SK-N-SH treated with all-trans-retinoic acid at 6 μM for 48 hours (cell line): ENCODE results near the gene DIP2B.

ENCODE experiments used
- ATAC-seq: fragments of 200-7000 bp; cut with Tn5 transposase; 3 replicates; pipeline ENCODE4 v1.9.1; 2020; ENCODE audit warnings: mild to moderate bottlenecking, moderate library complexity
- ARNTL ChIP-seq: fragments of 450-650 bp; formaldehyde crosslinking; IDR thresholded peaks from 2 replicates; pipeline ENCODE4 v1.5.0; 2020; ENCODE audit warnings: low read depth, mild to moderate bottlenecking, moderate library complexity, borderline replicate concordance
- BACH2 ChIP-seq: fragments of 250-450 bp; sonication (Bioruptor Pico); IDR thresholded peaks from 2 replicates; pipeline ENCODE4 v1.9.0; 2021; ENCODE audit warnings: mild to moderate bottlenecking, borderline replicate concordance
- CSDC2 ChIP-seq: fragments of 250-450 bp; sonication (Bioruptor Pico); IDR thresholded peaks from 2 replicates; pipeline ENCODE4 v1.5.0; 2020; ENCODE audit warnings: mild to moderate bottlenecking, moderate library complexity
- ESRRG ChIP-seq: fragments of 250-450 bp; sonication (Bioruptor Pico); IDR thresholded peaks from 2 replicates; pipeline ENCODE4 v1.6.1; 2021; ENCODE audit warnings: mild to moderate bottlenecking
- GLIS3 ChIP-seq: fragments of 250-450 bp; sonication (Bioruptor Pico); IDR thresholded peaks from 2 replicates; pipeline ENCODE4 v1.5.0; 2020; ENCODE audit warnings: mild to moderate bottlenecking, moderate library complexity
- ISL1 ChIP-seq: fragments of 250-450 bp; sonication (Bioruptor Pico); IDR thresholded peaks from 2 replicates; pipeline ENCODE4 v2.1.2; 2022; ENCODE audit warnings: mild to moderate bottlenecking, moderate library complexity
- OSR1 ChIP-seq: fragments of 250-450 bp; sonication (Bioruptor Pico); IDR thresholded peaks from 2 replicates; pipeline ENCODE4 v1.8.0; 2022; ENCODE audit warnings: moderate library complexity, mild to moderate bottlenecking, inconsistent platforms
- PPARA ChIP-seq: fragments of 250-450 bp; sonication (Bioruptor Pico); IDR thresholded peaks from 2 replicates; pipeline ENCODE4 v1.5.0; 2020; ENCODE audit warnings: mild to moderate bottlenecking, borderline replicate concordance
- RARB ChIP-seq: fragments of 250-450 bp; sonication (Bioruptor Pico); IDR thresholded peaks from 2 replicates; pipeline ENCODE4 v1.8.0; 2021; ENCODE audit warnings: mild to moderate bottlenecking, moderate library complexity
- SNAI2 ChIP-seq: fragments of 250-450 bp; sonication (Bioruptor Pico); IDR thresholded peaks from 2 replicates; pipeline ENCODE4 v1.5.0; 2020; ENCODE audit warnings: mild to moderate bottlenecking, moderate library complexity
- TCF4 ChIP-seq: fragments of 250-450 bp; sonication (Bioruptor Pico); IDR thresholded peaks from 2 replicates; pipeline ENCODE4 v1.8.0; 2021; ENCODE audit warnings: mild to moderate bottlenecking, moderate library complexity, borderline replicate concordance
- TOX ChIP-seq: fragments of 250-450 bp; sonication (Bioruptor Pico); IDR thresholded peaks from 2 replicates; pipeline ENCODE4 v1.8.0; 2021; ENCODE audit warnings: mild to moderate bottlenecking, moderate library complexity, borderline replicate concordance
- ZC3H10 ChIP-seq: fragments of 250-450 bp; sonication (Bioruptor Pico); IDR thresholded peaks from 2 replicates; pipeline ENCODE4 v1.5.1; 2021; ENCODE audit warnings: mild to moderate bottlenecking, moderate library complexity
- ZFP30 ChIP-seq: fragments of 450-650 bp; formaldehyde crosslinking; IDR thresholded peaks from 2 replicates; pipeline ENCODE4 v1.5.0; 2022; ENCODE audit warnings: mild to moderate bottlenecking, moderate library complexity
- ZNF565 ChIP-seq: fragments of 450-650 bp; formaldehyde crosslinking; conservative IDR thresholded peaks from 2 replicates; pipeline ENCODE4 v1.5.0; 2020; ENCODE audit warnings: low read depth, mild to moderate bottlenecking, moderate library complexity
- ZNF70 ChIP-seq: fragments of 450-650 bp; formaldehyde crosslinking; IDR thresholded peaks from 2 replicates; pipeline ENCODE4 v1.5.0; 2020; ENCODE audit warnings: mild to moderate bottlenecking, moderate library complexity
- ZNF8 ChIP-seq: fragments of 450-650 bp; formaldehyde crosslinking; IDR thresholded peaks from 2 replicates; pipeline ENCODE4 v1.5.0; 2020; ENCODE audit warnings: mild to moderate bottlenecking, moderate library complexity
- TF ChIP-seq, protein P1 (sequence below): fragments of 250-450 bp; sonication (Bioruptor Pico); IDR thresholded peaks from 2 replicates; pipeline ENCODE4 v1.8.0; 2020; ENCODE audit warnings: mild to moderate bottlenecking, moderate library complexity, borderline replicate concordance
- TF ChIP-seq, protein P2 (sequence below): fragments of 250-450 bp; sonication (Bioruptor Pico); IDR thresholded peaks from 2 replicates; pipeline ENCODE4 v1.8.0; 2021; ENCODE audit warnings: low read depth, mild to moderate bottlenecking, moderate library complexity, borderline replicate concordance
- TF ChIP-seq, protein P3 (sequence below): fragments of 250-450 bp; sonication (Bioruptor Pico); IDR thresholded peaks from 2 replicates; pipeline ENCODE4 v1.5.1; 2021; ENCODE audit warnings: mild to moderate bottlenecking, moderate library complexity

DIP2B gene

DNA sequence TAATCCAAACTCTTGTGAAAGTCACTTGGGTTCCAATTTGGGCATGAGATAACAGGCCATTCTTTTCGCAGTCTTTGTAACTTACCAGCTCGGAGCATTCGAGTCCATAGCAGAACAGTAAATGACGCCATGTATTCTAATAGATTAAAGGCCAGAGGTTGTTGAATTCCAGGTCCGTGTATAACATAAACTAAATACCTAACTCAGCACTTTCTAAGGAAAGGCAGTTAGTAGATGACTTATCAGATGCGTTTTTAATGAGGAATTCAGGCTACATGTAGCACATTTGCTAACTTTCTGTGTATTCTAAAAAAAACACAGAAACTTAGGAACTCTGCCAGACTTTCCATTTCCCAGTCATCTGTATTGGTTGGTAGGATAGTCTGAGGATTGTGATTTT is 206.3 kb downstream of the DIP2B start:
- no peak for TF ChIP-seq ZNF565 (CRISPR knock-in tag)
- TF ChIP-seq, protein P1, sequence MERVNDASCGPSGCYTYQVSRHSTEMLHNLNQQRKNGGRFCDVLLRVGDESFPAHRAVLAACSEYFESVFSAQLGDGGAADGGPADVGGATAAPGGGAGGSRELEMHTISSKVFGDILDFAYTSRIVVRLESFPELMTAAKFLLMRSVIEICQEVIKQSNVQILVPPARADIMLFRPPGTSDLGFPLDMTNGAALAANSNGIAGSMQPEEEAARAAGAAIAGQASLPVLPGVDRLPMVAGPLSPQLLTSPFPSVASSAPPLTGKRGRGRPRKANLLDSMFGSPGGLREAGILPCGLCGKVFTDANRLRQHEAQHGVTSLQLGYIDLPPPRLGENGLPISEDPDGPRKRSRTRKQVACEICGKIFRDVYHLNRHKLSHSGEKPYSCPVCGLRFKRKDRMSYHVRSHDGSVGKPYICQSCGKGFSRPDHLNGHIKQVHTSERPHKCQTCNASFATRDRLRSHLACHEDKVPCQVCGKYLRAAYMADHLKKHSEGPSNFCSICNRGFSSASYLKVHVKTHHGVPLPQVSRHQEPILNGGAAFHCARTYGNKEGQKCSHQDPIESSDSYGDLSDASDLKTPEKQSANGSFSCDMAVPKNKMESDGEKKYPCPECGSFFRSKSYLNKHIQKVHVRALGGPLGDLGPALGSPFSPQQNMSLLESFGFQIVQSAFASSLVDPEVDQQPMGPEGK (CRISPR knock-in tag), result no peak
- no peak for TF ChIP-seq ZC3H10 (CRISPR knock-in tag)
- no peak for TF ChIP-seq PPARA
- TF ChIP-seq, protein P2, sequence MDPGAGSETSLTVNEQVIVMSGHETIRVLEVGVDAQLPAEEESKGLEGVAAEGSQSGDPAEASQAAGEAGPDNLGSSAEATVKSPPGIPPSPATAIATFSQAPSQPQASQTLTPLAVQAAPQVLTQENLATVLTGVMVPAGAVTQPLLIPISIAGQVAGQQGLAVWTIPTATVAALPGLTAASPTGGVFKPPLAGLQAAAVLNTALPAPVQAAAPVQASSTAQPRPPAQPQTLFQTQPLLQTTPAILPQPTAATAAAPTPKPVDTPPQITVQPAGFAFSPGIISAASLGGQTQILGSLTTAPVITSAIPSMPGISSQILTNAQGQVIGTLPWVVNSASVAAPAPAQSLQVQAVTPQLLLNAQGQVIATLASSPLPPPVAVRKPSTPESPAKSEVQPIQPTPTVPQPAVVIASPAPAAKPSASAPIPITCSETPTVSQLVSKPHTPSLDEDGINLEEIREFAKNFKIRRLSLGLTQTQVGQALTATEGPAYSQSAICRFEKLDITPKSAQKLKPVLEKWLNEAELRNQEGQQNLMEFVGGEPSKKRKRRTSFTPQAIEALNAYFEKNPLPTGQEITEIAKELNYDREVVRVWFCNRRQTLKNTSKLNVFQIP (CRISPR knock-in tag), result no peak
- no peak for TF ChIP-seq BACH2 (CRISPR knock-in tag)
- TF ChIP-seq ZNF70 (CRISPR knock-in tag), result no peak
- TF ChIP-seq ARNTL, result no peak
- no peak for TF ChIP-seq RARB (CRISPR knock-in tag)
- TF ChIP-seq TOX, result no peak
- TF ChIP-seq TCF4 (CRISPR knock-in tag), result no peak
- TF ChIP-seq, protein P3, sequence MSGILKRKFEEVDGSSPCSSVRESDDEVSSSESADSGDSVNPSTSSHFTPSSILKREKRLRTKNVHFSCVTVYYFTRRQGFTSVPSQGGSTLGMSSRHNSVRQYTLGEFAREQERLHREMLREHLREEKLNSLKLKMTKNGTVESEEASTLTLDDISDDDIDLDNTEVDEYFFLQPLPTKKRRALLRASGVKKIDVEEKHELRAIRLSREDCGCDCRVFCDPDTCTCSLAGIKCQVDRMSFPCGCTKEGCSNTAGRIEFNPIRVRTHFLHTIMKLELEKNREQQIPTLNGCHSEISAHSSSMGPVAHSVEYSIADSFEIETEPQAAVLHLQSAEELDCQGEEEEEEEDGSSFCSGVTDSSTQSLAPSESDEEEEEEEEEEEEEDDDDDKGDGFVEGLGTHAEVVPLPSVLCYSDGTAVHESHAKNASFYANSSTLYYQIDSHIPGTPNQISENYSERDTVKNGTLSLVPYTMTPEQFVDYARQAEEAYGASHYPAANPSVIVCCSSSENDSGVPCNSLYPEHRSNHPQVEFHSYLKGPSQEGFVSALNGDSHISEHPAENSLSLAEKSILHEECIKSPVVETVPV (CRISPR knock-in tag), result no peak
- no peak for TF ChIP-seq ISL1 (CRISPR knock-in tag)
- no peak for TF ChIP-seq OSR1
- no peak for TF ChIP-seq ZFP30
- TF ChIP-seq, all 23 proteins: peak for 0
- ATAC-seq, result no peak

DNA sequence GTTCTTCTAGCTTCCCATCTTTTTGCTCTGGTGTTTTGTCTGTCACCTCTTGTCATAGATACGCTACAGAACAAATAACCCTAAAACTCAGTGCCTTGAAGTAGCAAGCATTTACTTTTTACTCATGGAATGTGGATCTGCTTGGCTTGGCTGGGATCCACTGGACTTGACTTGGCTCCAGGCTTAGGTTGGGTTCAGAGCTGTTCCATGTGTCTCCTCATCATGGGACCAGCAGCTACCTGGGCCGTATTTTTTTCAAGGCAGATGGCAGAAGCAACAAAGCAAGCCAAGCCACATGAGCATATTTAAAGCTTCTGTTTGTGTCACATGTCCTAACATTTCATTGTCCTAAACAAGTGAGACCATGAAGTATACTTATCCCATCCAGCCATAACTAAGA is 210.4 kb downstream of the DIP2B start:
- no peak for TF ChIP-seq CSDC2 (CRISPR knock-in tag)
- TF ChIP-seq ZNF565 (CRISPR knock-in tag), result no peak
- no peak for TF ChIP-seq GLIS3
- TF ChIP-seq ZNF70 (CRISPR knock-in tag), result no peak
- TF ChIP-seq ZC3H10 (CRISPR knock-in tag), result no peak
- no peak for TF ChIP-seq ZNF8 (CRISPR knock-in tag)
- no peak for TF ChIP-seq TOX
- TF ChIP-seq ISL1 (CRISPR knock-in tag), result no peak
- no peak for TF ChIP-seq ZFP30
- no peak for TF ChIP-seq SNAI2 (CRISPR knock-in tag)
- no peak for TF ChIP-seq ARNTL
- TF ChIP-seq ESRRG, result no peak
- TF ChIP-seq BACH2 (CRISPR knock-in tag), result no peak
- TF ChIP-seq, protein P3 (CRISPR knock-in tag), result no peak
- ATAC-seq, result no peak

DNA sequence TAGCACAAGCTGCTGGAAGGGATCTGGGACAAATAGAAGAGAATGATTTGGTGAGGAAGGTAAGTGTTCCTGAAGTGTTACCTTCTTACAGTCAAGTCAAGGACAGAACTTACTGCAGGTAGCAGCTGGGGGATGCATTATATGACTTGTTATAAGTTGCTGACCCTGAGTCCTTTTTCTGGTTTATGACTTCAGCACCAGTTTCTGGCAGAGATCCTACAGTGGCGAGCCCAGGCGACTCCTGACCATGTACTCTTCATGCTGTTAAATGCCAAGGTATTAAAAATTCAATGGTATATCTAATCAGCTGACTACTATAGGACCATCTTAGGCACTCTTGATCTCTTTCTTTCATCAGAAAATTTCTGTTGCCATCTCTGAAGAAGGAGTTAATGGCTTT is 214.0 kb downstream of the DIP2B start:
- no peak for ATAC-seq
- TF ChIP-seq, protein P1 (CRISPR knock-in tag), result no peak
- TF ChIP-seq ZNF8 (CRISPR knock-in tag) (no peak), ZNF565 (CRISPR knock-in tag) (no peak)

DNA sequence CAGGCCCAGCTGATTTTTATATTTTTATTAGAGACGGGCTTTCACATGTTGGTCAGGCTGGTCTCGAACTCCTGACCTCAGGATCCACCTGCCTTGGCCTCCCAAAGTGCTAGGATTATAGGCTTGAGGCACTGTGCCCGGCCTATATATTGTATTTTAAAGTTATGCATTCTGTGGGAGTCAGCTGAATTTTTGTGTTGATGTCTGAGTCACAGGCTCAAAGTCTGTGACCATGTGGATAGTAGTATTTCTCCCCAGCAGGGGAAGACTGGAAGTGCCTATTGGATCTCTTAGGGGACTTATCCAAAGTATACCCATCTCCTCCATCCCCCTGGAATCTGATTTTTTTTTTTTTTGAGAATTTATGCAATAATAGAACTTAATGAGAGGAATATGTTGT is 215.3 kb downstream of the DIP2B start:
- TF ChIP-seq TCF4 (CRISPR knock-in tag) (no peak), ZNF70 (CRISPR knock-in tag) (no peak), TOX (no peak), BACH2 (CRISPR knock-in tag) (no peak), ISL1 (CRISPR knock-in tag) (no peak), PPARA (no peak), ZNF8 (CRISPR knock-in tag) (no peak), ZNF565 (CRISPR knock-in tag) (no peak), GLIS3 (no peak), ZC3H10 (CRISPR knock-in tag) (no peak), RARB (CRISPR knock-in tag) (no peak), SNAI2 (CRISPR knock-in tag) (no peak), ARNTL (no peak)
- TF ChIP-seq, protein P1 (CRISPR knock-in tag), result no peak
- ATAC-seq, result no peak; the same call in 2 of the 3 replicates
